H9 (cell line): ENCODE data around the gene FAM107A. TPM values are rescaled to one million over a fixed set of nuclear protein-coding genes. Genes with fewer than 3 reads are reported as not detected.

Source experiments
- DNase-seq: peaks from one replicate; pipeline ENCODE4 v3.0.0-alpha.2; 2017
- H2AFZ ChIP-seq: one replicate; pipeline ENCODE4 v1.6.1; 2013; ENCODE audit warnings: mild to moderate bottlenecking, low read length, control low read depth, moderate library complexity
- H2AK5ac ChIP-seq: 2 replicates; pipeline ENCODE4 v1.6.1; 2013; ENCODE audit warnings: low read length, control low read depth, mixed read lengths; ENCODE audit not compliant: insufficient read length
- H2BK120ac ChIP-seq: one replicate; pipeline ENCODE4 v1.6.1; 2013; ENCODE audit warnings: low read depth, mild to moderate bottlenecking, low read length, control low read depth, inconsistent platforms; ENCODE audit not compliant: poor library complexity, severe bottlenecking
- H2BK12ac ChIP-seq: 2 replicates; pipeline ENCODE4 v1.6.1; 2013; ENCODE audit warnings: low read length, control low read depth, mixed read lengths, low read depth; ENCODE audit not compliant: insufficient read length
- H2BK15ac ChIP-seq: 2 replicates; pipeline ENCODE4 v1.6.1; 2013; ENCODE audit warnings: low read depth, low read length, control low read depth
- H2BK20ac ChIP-seq: one replicate; pipeline ENCODE4 v1.6.1; 2013; ENCODE audit warnings: low read depth, mild to moderate bottlenecking, low read length, control low read depth, inconsistent platforms; ENCODE audit not compliant: poor library complexity, severe bottlenecking
- H2BK5ac ChIP-seq: 2 replicates; pipeline ENCODE4 v1.6.1; 2013; ENCODE audit warnings: low read length, control low read depth, mixed read lengths; ENCODE audit not compliant: insufficient read length
- H3K14ac ChIP-seq: 2 replicates; pipeline ENCODE4 v1.6.1; 2013; ENCODE audit warnings: low read length, control low read depth; ENCODE audit not compliant: insufficient read depth
- H3K18ac ChIP-seq: 2 replicates; pipeline ENCODE4 v1.6.1; 2013; ENCODE audit warnings: low read depth, mild to moderate bottlenecking, mixed read lengths, low read length, control low read depth; ENCODE audit not compliant: insufficient read length
- H3K23ac ChIP-seq: 2 replicates; pipeline ENCODE4 v1.6.1; 2013; ENCODE audit warnings: low read length, control low read depth, mixed read lengths, low read depth; ENCODE audit not compliant: insufficient read length
- H3K23me2 ChIP-seq: 2 replicates; pipeline ENCODE4 v1.6.1; 2013; ENCODE audit warnings: low read depth, mild to moderate bottlenecking, mixed read lengths, low read length, control low read depth; ENCODE audit not compliant: insufficient read length, poor library complexity, severe bottlenecking
- H3K27ac ChIP-seq: 2 replicates; pipeline ENCODE4 v1.5.1; 2013; ENCODE audit warnings: low read length, control low read depth, mixed read lengths, low read depth; ENCODE audit not compliant: insufficient read length
- H3K27me3 ChIP-seq: 2 replicates; pipeline ENCODE4 v1.6.1; 2013; ENCODE audit warnings: low read length, control low read depth, inconsistent platforms; ENCODE audit not compliant: insufficient read depth
- H3K4ac ChIP-seq: 2 replicates; pipeline ENCODE4 v1.6.1; 2013; ENCODE audit warnings: low read depth, mild to moderate bottlenecking, control low read depth, inconsistent platforms, low read length, moderate library complexity
- H3K4me1 ChIP-seq: 2 replicates; pipeline ENCODE4 v1.6.1; 2013; ENCODE audit warnings: low read length, control low read depth, inconsistent platforms; ENCODE audit not compliant: insufficient read depth
- H3K4me2 ChIP-seq: 2 replicates; pipeline ENCODE4 v1.6.1; 2013; ENCODE audit warnings: low read length, control low read depth, mixed read lengths; ENCODE audit not compliant: insufficient read length, insufficient read depth
- H3K56ac ChIP-seq: 2 replicates; pipeline ENCODE4 v1.6.1; 2013; ENCODE audit warnings: low read depth, mild to moderate bottlenecking, mixed read lengths, low read length, control low read depth; ENCODE audit not compliant: insufficient read length
- H3K79me1 ChIP-seq: 2 replicates; pipeline ENCODE4 v1.6.1; 2013; ENCODE audit warnings: low read depth, mild to moderate bottlenecking, moderate library complexity, low read length, control low read depth, inconsistent platforms; ENCODE audit not compliant: insufficient read depth, poor library complexity, severe bottlenecking
- H3K79me2 ChIP-seq: 2 replicates; pipeline ENCODE4 v1.6.1; 2013; ENCODE audit warnings: low read length, control low read depth, inconsistent platforms; ENCODE audit not compliant: insufficient read depth
- H3K9ac ChIP-seq: 2 replicates; pipeline ENCODE4 v1.6.1; 2013; ENCODE audit warnings: low read length, control low read depth, mixed read lengths; ENCODE audit not compliant: insufficient read length; ENCODE audit errors: extremely low read depth
- H3K9me3 ChIP-seq: one replicate; pipeline ENCODE4 v1.6.1; 2013; ENCODE audit warnings: low read depth, low read length, inconsistent platforms; ENCODE audit not compliant: control insufficient read depth
- H3T11ph ChIP-seq: one replicate; pipeline ENCODE4 v1.6.1; 2013; ENCODE audit warnings: mild to moderate bottlenecking, low read length, control low read depth, inconsistent platforms
- H4K20me1 ChIP-seq: one replicate; pipeline ENCODE4 v1.6.1; 2013; ENCODE audit not compliant: control insufficient read depth, insufficient read length, insufficient read depth
- H4K5ac ChIP-seq: 2 replicates; pipeline ENCODE4 v1.6.1; 2013; ENCODE audit warnings: low read depth, mild to moderate bottlenecking, mixed read lengths, low read length, control low read depth; ENCODE audit not compliant: insufficient read length
- H4K8ac ChIP-seq: replicated peaks from 2 replicates; pipeline ENCODE4 v1.6.1; 2013; ENCODE audit warnings: low read length, control low read depth, mixed read lengths, low read depth; ENCODE audit not compliant: insufficient read length
- H4K91ac ChIP-seq: 2 replicates; pipeline ENCODE4 v1.6.1; 2013; ENCODE audit warnings: low read depth, mild to moderate bottlenecking, moderate library complexity, mixed read lengths, low read length, control low read depth; ENCODE audit not compliant: insufficient read length
- H3K27ac Mint-ChIP-seq, 3 experiments: 2 replicates in 2 of 3; 3 replicates in 1 of 3; pipeline ENCODE4 v1.8.0; 2020 to 2021; ENCODE audit warnings: mixed read lengths in 3 of 3, mild to moderate bottlenecking in 1 of 3, moderate library complexity in 1 of 3
- H3K27me3 Mint-ChIP-seq: 2 replicates; pipeline ENCODE4 v1.8.0; 2021; ENCODE audit warnings: low read depth, mild to moderate bottlenecking, moderate library complexity, mixed read lengths
- H3K36me3 Mint-ChIP-seq, 3 experiments: 2 replicates in 2 of 3; 3 replicates in 1 of 3; pipeline ENCODE4 v1.8.0; 2020 to 2021; ENCODE audit warnings: low read depth in 3 of 3, mixed read lengths in 3 of 3; ENCODE audit not compliant: insufficient read depth in 1 of 3
- H3K4me1 Mint-ChIP-seq, 2 experiments: 2 replicates each; pipeline ENCODE4 v1.8.0; 2020; ENCODE audit warnings: mixed read lengths in 2 of 2
- H3K4me3 Mint-ChIP-seq, 2 experiments: 2 replicates in 1 of 2; 3 replicates in 1 of 2; pipeline ENCODE4 v1.8.0; 2020 to 2021; ENCODE audit warnings: mild to moderate bottlenecking in 2 of 2, mixed read lengths in 2 of 2, moderate library complexity in 1 of 2
- H3K9me3 Mint-ChIP-seq, 2 experiments: 2 replicates in 1 of 2; 3 replicates in 1 of 2; pipeline ENCODE4 v1.8.0; 2020; ENCODE audit warnings: mild to moderate bottlenecking in 2 of 2, mixed read lengths in 2 of 2, moderate library complexity in 1 of 2
- CTCF ChIP-seq: fragments of 200-600 bp; sonication (generic); conservative IDR thresholded peaks from 3 replicates; pipeline ENCODE4 v1.8.0; 2021; ENCODE audit warnings: antibody characterized with exemption, mild to moderate bottlenecking
- whole genome bisulfite sequencing: extraction: QIAGEN DNeasy Blood & Tissue Kit; methylation state at CpG from one replicate; pipeline ENCODE4 v1.1.7; 2013; ENCODE audit warnings: missing lambda C conversion rate, low lambda C conversion rate, mixed read lengths; ENCODE audit not compliant: insufficient read length; ENCODE audit errors: extremely low coverage; 5-methylcytosine and 5-hydroxymethylcytosine counted together
- total RNA-seq: library from RNA; stranded (reverse); gene quantifications from 2 replicates; pipeline ENCODE4 v1.2.1, GENCODE V29; 2021

Gene FAM107A
- total RNA-seq, 1 experiment from 2014 or later: 0.11 TPM

- Histone ChIP-seq H2AK5ac (no peak overlapping the region), H4K8ac (no peak overlapping the region), H4K5ac (no peak overlapping the region), H2BK5ac (no peak overlapping the region), H3K23ac (no peak overlapping the region), H2BK20ac (no peak overlapping the region), H3K79me1 (no peaks in the 10 kb centered on the region), H3K79me2 (no peaks in the 10 kb centered on the region), H3K9ac (no peak overlapping the region), H3K27ac (no peak overlapping the region), H3K4me1 (peaks cover 9% of the 10 kb centered on the region; the same call in 1 of the 2 replicates), H2BK12ac (no peak overlapping the region), H3K9me3 (no peaks in the 10 kb centered on the region), H3K27me3 (no peaks in the 10 kb centered on the region), H3K56ac (no peak overlapping the region), H3K14ac (no peak overlapping the region), H4K20me1 (no peaks in the 10 kb centered on the region), H2BK120ac (no peak overlapping the region), H2AFZ (no peak overlapping the region), H3K23me2 (no peaks in the 10 kb centered on the region), H3K4ac (no peak overlapping the region), H3K18ac (no peak overlapping the region), H2BK15ac (no peak overlapping the region), H4K91ac (no peak overlapping the region), H3K4me2 (no peak overlapping the region), H3T11ph (no peak overlapping the region)
- H3K9me3 Mint-ChIP-seq: peaks cover 4 to 11% of the 10 kb centered on the region in 2 experiments
- peak overlapping the region in 1 of 3 experiments; percentile 74; a peak in 1 of 7 replicates for H3K27ac Mint-ChIP-seq
- no peak for TF ChIP-seq CTCF
- H3K36me3 Mint-ChIP-seq: peaks cover 0 to 7% (median 0%) of the 10 kb centered on the region in 3 experiments; a peak in 3 of 7 replicates
- peaks cover 7% of the 10 kb centered on the region; the same call in 1 of the 2 replicates for H3K27me3 Mint-ChIP-seq
- no peak overlapping the region for H3K4me3 Mint-ChIP-seq
- no CpG with 5 or more reads among the region's 7 CpGs for WGBS
- no peak for DNase-seq
- H3K4me1 Mint-ChIP-seq: peaks cover 29 to 33% of the 10 kb centered on the region in 2 experiments
Measured at GRCh38 chr3:58567251-58567515, 10.0 kb downstream of the FAM107A start.
